Testis (tissue), 2 donors: Measurements from ENCODE around the gene INHBB.

Experiments
- CTCF ChIP-seq, 3 experiments: fragments of 450-650 bp in 2 of 3; fragments of 200-600 bp in 1 of 3; sonication (generic) in 1 of 3; IDR thresholded peaks; one replicate each; pipeline ENCODE4 v1.5.1; 2016 to 2019; ENCODE audit warnings: antibody characterized with exemption in 3 of 3, mild to moderate bottlenecking in 2 of 3, moderate library complexity in 1 of 3
- POLR2A ChIP-seq: fragments of 450-650 bp; IDR thresholded peaks from one replicate; pipeline ENCODE4 v1.6.1; 2017; ENCODE audit warnings: antibody characterized with exemption, mild to moderate bottlenecking, moderate library complexity

- no peak for TF ChIP-seq CTCF (IDR thresholded peaks at IDR 0.05)
- no peak for TF ChIP-seq POLR2A
Measured at GRCh38 chr2:120362926-120363325, 17.0 kb downstream of the INHBB start.
